Femur (tissue), 1 donor: ENCODE results near the gene RGS17.
A peak's percentile ranks its signal among the peaks of the same experiment; 100 is the strongest.
"Not testable (repeated sequence)": the region's sequence is repeated elsewhere in the genome, so short reads cannot be mapped to it uniquely, and the experiment has no call there.

Experiments
- DNase-seq: peaks from one replicate; pipeline ENCODE4 v3.0.0-alpha.2; 2017

Gene RGS17

DNA sequence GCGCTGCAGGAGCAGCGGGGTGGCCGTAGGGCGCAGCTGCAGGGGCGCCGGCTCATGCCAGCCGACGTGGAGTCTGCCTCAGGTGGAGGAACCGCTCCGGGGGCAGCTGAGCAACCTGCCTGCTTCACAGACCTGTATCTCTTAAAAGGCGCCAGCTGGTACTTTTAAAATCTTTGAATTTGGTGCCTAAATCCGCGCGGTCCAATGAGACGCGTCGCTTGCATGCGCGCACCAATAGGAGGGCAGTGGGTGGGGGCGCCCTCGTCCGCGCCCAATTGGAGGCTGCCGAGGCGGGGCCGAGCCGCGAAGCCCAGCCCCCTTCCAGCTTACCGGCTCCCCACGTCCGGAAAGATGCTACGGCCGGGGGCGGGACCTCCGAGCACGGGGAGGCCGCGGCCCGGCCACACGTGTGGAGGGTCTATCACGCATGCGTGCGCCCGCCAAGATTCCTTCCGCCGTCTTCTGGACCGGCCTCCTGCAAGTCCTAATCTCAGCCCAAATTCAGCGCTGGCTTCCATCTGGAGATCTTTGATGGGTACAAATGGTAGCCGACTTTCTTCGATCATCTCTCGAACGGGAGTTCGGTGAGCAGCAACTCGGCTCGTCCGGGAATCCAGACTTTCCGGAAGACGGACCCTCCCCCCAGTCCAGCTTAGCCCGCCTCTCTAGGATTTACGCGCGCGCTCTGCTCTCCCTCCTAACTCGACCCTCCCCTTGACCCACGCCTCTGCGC, 148.0 kb downstream of the RGS17 start, which contains the start of gene FBXO5:
FBXO5 (minus strand) TSS at position 138 of the 733 bp plus-strand sequence; CDS start at position 56, 82 bp downstream.
- DNase-seq = peak; percentile 99

DNA sequence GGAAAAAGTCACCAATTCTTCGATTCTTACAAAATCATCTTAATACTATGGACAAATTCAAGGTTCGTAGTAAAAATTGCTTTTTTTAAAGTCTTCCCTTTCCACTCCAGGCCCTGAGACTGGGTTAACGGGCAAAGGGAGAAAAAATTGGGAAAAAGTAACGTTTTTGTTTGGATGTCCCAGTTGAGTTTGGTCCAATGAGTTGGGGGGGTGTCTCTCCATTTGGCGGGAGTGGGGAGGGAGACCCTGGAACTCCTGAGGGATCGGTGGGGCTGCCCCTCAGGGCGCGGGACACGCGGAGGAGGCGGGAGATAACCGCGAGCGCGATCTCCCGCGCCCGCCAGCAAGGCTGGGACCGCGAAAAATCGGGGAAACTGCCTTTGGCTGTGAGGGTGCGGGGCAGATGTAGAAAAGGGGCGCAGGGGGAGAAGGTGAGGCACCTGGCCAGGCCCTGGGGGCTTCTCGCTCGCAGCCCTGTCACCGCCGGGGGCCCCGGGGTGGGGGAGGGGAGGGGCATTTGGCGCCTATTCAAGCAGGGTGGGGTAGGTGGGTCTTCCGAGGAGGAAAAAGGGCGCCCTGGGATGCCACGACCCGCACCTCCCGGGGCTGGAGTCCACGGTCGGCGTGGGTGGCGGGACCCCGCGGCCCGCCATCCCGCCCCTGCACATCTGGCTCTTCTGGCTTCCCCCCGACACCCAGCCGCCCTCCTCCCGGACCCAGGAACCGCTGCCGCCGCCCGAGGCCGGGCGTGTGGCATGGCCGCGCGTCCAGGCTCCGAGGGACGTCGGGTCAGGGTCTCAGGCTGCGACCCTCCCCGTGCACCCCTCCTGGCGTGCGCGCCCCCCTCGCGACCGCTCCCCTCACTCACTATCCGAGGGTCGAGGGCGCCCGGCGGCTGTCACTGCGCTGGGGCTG, 148.8 kb downstream of the RGS17 start:
- peak; percentile 49 for DNase-seq

DNA sequence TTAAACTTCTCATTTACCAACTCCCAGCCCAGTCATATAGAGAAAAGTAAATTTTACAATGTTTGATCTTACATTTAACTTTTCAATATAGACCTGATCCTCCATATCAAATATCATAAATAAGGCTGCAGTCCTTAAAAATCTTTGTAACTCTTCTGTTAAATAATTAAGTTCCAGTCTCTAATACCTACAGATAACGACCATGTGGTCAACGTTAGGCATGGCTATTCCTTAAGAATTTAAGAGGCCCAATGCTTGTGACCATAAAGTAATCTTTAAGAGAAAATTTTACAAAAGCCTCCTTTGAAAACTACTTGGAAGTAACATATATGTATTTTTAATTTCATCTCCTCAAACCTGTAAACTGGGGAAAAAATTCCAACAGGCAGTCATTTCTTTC, 149.9 kb downstream of the RGS17 start:
- no peak for DNase-seq

GRCh38 chr6:152980656-152981055, 150.4 kb downstream of the RGS17 start:
- DNase-seq = no peak

- DNase-seq = no peak
Observed at GRCh38 chr6:152979116-152979515, 152.0 kb downstream of the RGS17 start.

- DNase-seq = no peak
Observed at GRCh38 chr6:152978058-152978457, 153.0 kb downstream of the RGS17 start.

GRCh38 chr6:152977556-152977955, 153.5 kb downstream of the RGS17 start:
- DNase-seq = no peak

GRCh38 chr6:152976749-152977148, 154.3 kb downstream of the RGS17 start:
- DNase-seq = no peak

GRCh38 chr6:152975204-152975915, 155.7 kb downstream of the RGS17 start:
- DNase-seq = no peak

DNA sequence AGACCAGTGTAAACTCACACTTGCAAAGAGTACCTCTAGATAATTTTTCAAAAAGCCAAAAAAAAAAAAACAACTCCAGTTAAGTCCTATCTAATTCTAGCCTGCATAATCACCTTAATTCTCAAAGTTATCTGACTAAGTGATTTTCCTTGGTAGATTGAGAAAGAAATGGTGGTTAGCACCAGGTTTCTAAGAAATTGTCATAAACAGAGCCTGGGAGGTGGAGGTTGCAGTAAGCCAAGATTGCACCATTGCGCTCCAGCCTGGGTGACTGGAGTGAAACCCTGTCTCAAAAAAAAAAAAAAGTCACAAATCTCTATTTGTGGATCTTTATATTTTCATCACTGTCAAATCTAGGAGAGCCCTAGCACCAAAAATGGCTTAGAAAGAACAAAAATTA, 157.2 kb downstream of the RGS17 start:
- DNase-seq = no peak

- no peak for DNase-seq
Observed at GRCh38 chr6:152969688-152970418, 161.2 kb downstream of the RGS17 start.

- not testable (repeated sequence) for DNase-seq
Observed at GRCh38 chr6:152966168-152966894, 164.8 kb downstream of the RGS17 start.

GRCh38 chr6:152959333-152959732, 171.7 kb downstream of the RGS17 start:
- no peak for DNase-seq

GRCh38 chr6:152957796-152958195, 173.3 kb downstream of the RGS17 start:
- DNase-seq = no peak
